ENCODE data around the gene SEMA5A.

SEMA5A gene

GRCh38 chr5:9301200-9301599 is 244.7 kb downstream of the SEMA5A start:
- Histone ChIP-seq H2BK12ac (ENCODE audit: low read length) (no peak overlapping the region), H4K91ac (ENCODE audit: low read depth, low read length, poor library complexity) (no peak overlapping the region), H3K9ac (ENCODE audit: low read depth, low read length, poor library complexity) (no peak overlapping the region), H2AK5ac (ENCODE audit: low read depth, low read length) (no peak overlapping the region), H2BK5ac (ENCODE audit: low read length) (no peak overlapping the region), H3K4me2 (ENCODE audit: insufficient read depth, low read length, poor library complexity, severe bottlenecking) (no peak overlapping the region), H2BK120ac (ENCODE audit: low read depth, low read length) (no peak overlapping the region), H4K8ac (ENCODE audit: low read depth, low read length) (no peak overlapping the region), H3K18ac (ENCODE audit: low read length) (no peak overlapping the region), H3K4ac (ENCODE audit: low read length) (no peak overlapping the region), H3K14ac (ENCODE audit: low read length) (no peak overlapping the region), H2BK15ac (ENCODE audit: low read length) (no peak overlapping the region), H2AFZ (ENCODE audit: low read length) (no peak overlapping the region), H3K23ac (ENCODE audit: low read depth, low read length, poor library complexity) (no peak overlapping the region), H3K27me3 (ENCODE audit: control insufficient read depth in 3 of 3, insufficient read depth in 3 of 3, low read depth in 1 of 3, low read length in 3 of 3) (no peaks in the 10 kb centered on the region), H3K4me3 (ENCODE audit: low read length in 2 of 2) (no peak overlapping the region), H3K4me1 (ENCODE audit: control insufficient read depth in 2 of 2, insufficient read depth in 1 of 2, low read depth in 1 of 2, low read length in 2 of 2) (no peaks in the 10 kb centered on the region), H3K79me1 (ENCODE audit: low read depth, low read length) (no peaks in the 10 kb centered on the region), H3K36me3 (replicated peaks in 1 of 2; ENCODE audit: control insufficient read depth in 2 of 2, insufficient read depth in 2 of 2, low read length in 2 of 2) (no peaks in the 10 kb centered on the region), H3K27ac (replicated peaks; ENCODE audit: low read length) (no peak overlapping the region), H3K9me3 (replicated peaks in 1 of 2; ENCODE audit: control insufficient read depth in 2 of 2, insufficient read depth in 1 of 2, low read depth in 1 of 2, low read length in 2 of 2) (no peaks in the 10 kb centered on the region)
- no peak for DNase-seq (ENCODE audit: low spot score)
- no CpG with 5 or more reads among the region's 6 CpGs for WGBS, 2 donors (ENCODE audit: extremely low coverage in 2 of 2, insufficient read length in 2 of 2, insufficient replicate concordance in 1 of 2)

- H3K27ac ChIP-seq (replicated peaks; ENCODE audit: low read length) = no peak overlapping the region
- DNase-seq (ENCODE audit: low spot score) = no peak
- WGBS, 2 donors (ENCODE audit: extremely low coverage in 2 of 2, insufficient read length in 2 of 2, insufficient replicate concordance in 1 of 2) = no CpG with 5 or more reads among the region's 4 CpGs
These were observed 248.7 kb downstream of the SEMA5A start for GRCh38 chr5:9297134-9297533.

GRCh38 chr5:9295466-9295801 is 250.4 kb downstream of the SEMA5A start:
- Histone ChIP-seq H2BK120ac (ENCODE audit: low read depth, low read length) (no peak overlapping the region), H3K27ac (replicated peaks; ENCODE audit: low read length) (no peak overlapping the region), H4K8ac (ENCODE audit: low read depth, low read length) (no peak overlapping the region), H2BK15ac (ENCODE audit: low read length) (no peak overlapping the region), H2AFZ (ENCODE audit: low read length) (no peak overlapping the region), H3K4me2 (ENCODE audit: insufficient read depth, low read length, poor library complexity, severe bottlenecking) (no peak overlapping the region), H3K4me1 (ENCODE audit: control insufficient read depth in 2 of 2, insufficient read depth in 1 of 2, low read depth in 1 of 2, low read length in 2 of 2) (peaks cover 0 to 4% of the 10 kb centered on the region in 2 donors), H4K91ac (ENCODE audit: low read depth, low read length, poor library complexity) (no peak overlapping the region), H3K79me1 (ENCODE audit: low read depth, low read length) (no peaks in the 10 kb centered on the region), H3K18ac (ENCODE audit: low read length) (no peak overlapping the region), H3K9ac (ENCODE audit: low read depth, low read length, poor library complexity) (no peak overlapping the region), H2BK12ac (ENCODE audit: low read length) (no peak overlapping the region), H2AK5ac (ENCODE audit: low read depth, low read length) (no peak overlapping the region), H3K9me3 (replicated peaks in 1 of 2; ENCODE audit: control insufficient read depth in 2 of 2, insufficient read depth in 1 of 2, low read depth in 1 of 2, low read length in 2 of 2) (no peaks in the 10 kb centered on the region), H2BK5ac (ENCODE audit: low read length) (no peak overlapping the region), H3K36me3 (replicated peaks in 1 of 2; ENCODE audit: control insufficient read depth in 2 of 2, insufficient read depth in 2 of 2, low read length in 2 of 2) (no peaks in the 10 kb centered on the region), H3K4ac (ENCODE audit: low read length) (no peak overlapping the region), H3K4me3 (ENCODE audit: low read length in 2 of 2) (no peak overlapping the region), H3K14ac (ENCODE audit: low read length) (no peak overlapping the region), H3K27me3 (ENCODE audit: control insufficient read depth in 3 of 3, insufficient read depth in 3 of 3, low read depth in 1 of 3, low read length in 3 of 3) (no peaks in the 10 kb centered on the region), H3K23ac (ENCODE audit: low read depth, low read length, poor library complexity) (no peak overlapping the region)
- no CpG with 5 or more reads among the region's 1 CpG for WGBS, 2 donors (ENCODE audit: extremely low coverage in 2 of 2, insufficient read length in 2 of 2, insufficient replicate concordance in 1 of 2)
- no peak for DNase-seq (ENCODE audit: low spot score)

More at GRCh38 chr5:9297134-9297533, 248.7 kb downstream of the SEMA5A start:
- Histone ChIP-seq H3K9me3 (replicated peaks in 1 of 2; ENCODE audit: control insufficient read depth in 2 of 2, insufficient read depth in 1 of 2, low read depth in 1 of 2, low read length in 2 of 2) (no peaks in the 10 kb centered on the region), H3K4me2 (ENCODE audit: insufficient read depth, low read length, poor library complexity, severe bottlenecking) (no peak overlapping the region), H3K4ac (ENCODE audit: low read length) (no peak overlapping the region), H2BK5ac (ENCODE audit: low read length) (no peak overlapping the region), H3K4me3 (ENCODE audit: low read length in 2 of 2) (no peak overlapping the region), H2AFZ (ENCODE audit: low read length) (no peak overlapping the region), H3K27me3 (ENCODE audit: control insufficient read depth in 3 of 3, insufficient read depth in 3 of 3, low read depth in 1 of 3, low read length in 3 of 3) (no peaks in the 10 kb centered on the region), H3K9ac (ENCODE audit: low read depth, low read length, poor library complexity) (no peak overlapping the region), H2AK5ac (ENCODE audit: low read depth, low read length) (no peak overlapping the region), H3K18ac (ENCODE audit: low read length) (no peak overlapping the region), H4K91ac (ENCODE audit: low read depth, low read length, poor library complexity) (no peak overlapping the region), H2BK15ac (ENCODE audit: low read length) (no peak overlapping the region), H3K14ac (ENCODE audit: low read length) (no peak overlapping the region), H3K23ac (ENCODE audit: low read depth, low read length, poor library complexity) (no peak overlapping the region), H3K36me3 (replicated peaks in 1 of 2; ENCODE audit: control insufficient read depth in 2 of 2, insufficient read depth in 2 of 2, low read length in 2 of 2) (no peaks in the 10 kb centered on the region), H2BK120ac (ENCODE audit: low read depth, low read length) (no peak overlapping the region), H4K8ac (ENCODE audit: low read depth, low read length) (no peak overlapping the region), H2BK12ac (ENCODE audit: low read length) (no peak overlapping the region), H3K4me1 (ENCODE audit: control insufficient read depth in 2 of 2, insufficient read depth in 1 of 2, low read depth in 1 of 2, low read length in 2 of 2) (peaks cover 0 to 4% of the 10 kb centered on the region in 2 donors), H3K79me1 (ENCODE audit: low read depth, low read length) (no peaks in the 10 kb centered on the region)

- Histone ChIP-seq H3K4me3 (ENCODE audit: low read length in 2 of 2) (no peak overlapping the region), H2BK120ac (ENCODE audit: low read depth, low read length) (no peak overlapping the region), H2BK15ac (ENCODE audit: low read length) (no peak overlapping the region), H2BK12ac (ENCODE audit: low read length) (no peak overlapping the region), H3K9ac (ENCODE audit: low read depth, low read length, poor library complexity) (no peak overlapping the region), H2BK5ac (ENCODE audit: low read length) (no peak overlapping the region), H3K18ac (ENCODE audit: low read length) (no peak overlapping the region), H3K4me1 (ENCODE audit: control insufficient read depth in 2 of 2, insufficient read depth in 1 of 2, low read depth in 1 of 2, low read length in 2 of 2) (peaks cover 0 to 4% of the 10 kb centered on the region in 2 donors), H3K9me3 (replicated peaks in 1 of 2; ENCODE audit: control insufficient read depth in 2 of 2, insufficient read depth in 1 of 2, low read depth in 1 of 2, low read length in 2 of 2) (no peaks in the 10 kb centered on the region), H3K79me1 (ENCODE audit: low read depth, low read length) (no peaks in the 10 kb centered on the region), H2AFZ (ENCODE audit: low read length) (no peak overlapping the region), H2AK5ac (ENCODE audit: low read depth, low read length) (no peak overlapping the region), H3K27me3 (ENCODE audit: control insufficient read depth in 3 of 3, insufficient read depth in 3 of 3, low read depth in 1 of 3, low read length in 3 of 3) (no peaks in the 10 kb centered on the region), H3K27ac (replicated peaks; ENCODE audit: low read length) (no peak overlapping the region), H3K36me3 (replicated peaks in 1 of 2; ENCODE audit: control insufficient read depth in 2 of 2, insufficient read depth in 2 of 2, low read length in 2 of 2) (no peaks in the 10 kb centered on the region), H3K4me2 (ENCODE audit: insufficient read depth, low read length, poor library complexity, severe bottlenecking) (no peak overlapping the region), H3K4ac (ENCODE audit: low read length) (no peak overlapping the region), H4K91ac (ENCODE audit: low read depth, low read length, poor library complexity) (no peak overlapping the region), H3K23ac (ENCODE audit: low read depth, low read length, poor library complexity) (no peak overlapping the region), H3K14ac (ENCODE audit: low read length) (no peak overlapping the region), H4K8ac (ENCODE audit: low read depth, low read length) (no peak overlapping the region)
- no CpG with 5 or more reads among the region's 3 CpGs for WGBS, 2 donors (ENCODE audit: extremely low coverage in 2 of 2, insufficient read length in 2 of 2, insufficient replicate concordance in 1 of 2)
- no peak for DNase-seq (ENCODE audit: low spot score)
These were observed 250.9 kb downstream of the SEMA5A start for GRCh38 chr5:9294793-9295465.
